GM11168 (cell line): ENCODE results near the gene CAPNS1.

ENCODE experiments used
- in situ Hi-C: fragments of 300-500 bp; cut with MboI; formaldehyde crosslinking; loops from one replicate; pipeline ENCODE4 v1.12.0; 2022; ENCODE audit warnings: low sequenced_read_pairs; ENCODE audit not compliant: unreplicated experiment

CAPNS1 gene

GRCh38 chr19:36139473-36140303, at the start of gene CAPNS1:
TSS of gene CAPNS1 (plus strand) at chr19:36140066. CDS start at chr19:36141012, 946 bp downstream.
- in situ Hi-C loops = no loop called here

- in situ Hi-C loops = no loop called here
Measured at GRCh38 chr19:36090910-36091695, 48.8 kb upstream of the CAPNS1 start.

- in situ Hi-C loops = no loop called here
Measured at GRCh38 chr19:36092566-36092965, 47.3 kb upstream of the CAPNS1 start.

- in situ Hi-C loops = no loop called here
Measured at GRCh38 chr19:36093146-36093662, 46.7 kb upstream of the CAPNS1 start.

DNA sequence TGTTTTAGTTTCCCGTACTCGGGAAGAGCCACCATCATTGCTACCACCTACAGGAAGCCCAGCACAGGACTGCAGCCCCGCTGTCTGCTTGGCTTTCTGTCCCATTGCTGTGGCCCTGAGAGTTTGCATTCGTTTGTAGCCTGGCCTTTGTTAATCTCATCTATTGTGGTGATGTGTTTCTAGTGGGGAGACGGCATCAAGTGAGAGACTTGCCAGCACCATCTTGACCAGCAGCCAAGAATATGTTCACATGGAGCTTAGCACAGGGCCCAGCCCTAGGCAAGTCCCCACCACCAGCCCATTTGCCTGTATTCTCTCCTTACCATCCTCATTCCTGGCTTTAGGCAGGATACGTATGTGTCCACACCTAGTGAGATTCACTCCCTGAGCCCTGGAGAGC, 46.2 kb upstream of the CAPNS1 start:
- in situ Hi-C loops = no loop called here

GRCh38 chr19:36097036-36097435, 42.8 kb upstream of the CAPNS1 start:
- in situ Hi-C loops = no loop called here

GRCh38 chr19:36099166-36099785, 40.6 kb upstream of the CAPNS1 start:
- in situ Hi-C loops = no loop called here

- in situ Hi-C loops = no loop called here
Measured at GRCh38 chr19:36100476-36100875, 39.4 kb upstream of the CAPNS1 start.

DNA sequence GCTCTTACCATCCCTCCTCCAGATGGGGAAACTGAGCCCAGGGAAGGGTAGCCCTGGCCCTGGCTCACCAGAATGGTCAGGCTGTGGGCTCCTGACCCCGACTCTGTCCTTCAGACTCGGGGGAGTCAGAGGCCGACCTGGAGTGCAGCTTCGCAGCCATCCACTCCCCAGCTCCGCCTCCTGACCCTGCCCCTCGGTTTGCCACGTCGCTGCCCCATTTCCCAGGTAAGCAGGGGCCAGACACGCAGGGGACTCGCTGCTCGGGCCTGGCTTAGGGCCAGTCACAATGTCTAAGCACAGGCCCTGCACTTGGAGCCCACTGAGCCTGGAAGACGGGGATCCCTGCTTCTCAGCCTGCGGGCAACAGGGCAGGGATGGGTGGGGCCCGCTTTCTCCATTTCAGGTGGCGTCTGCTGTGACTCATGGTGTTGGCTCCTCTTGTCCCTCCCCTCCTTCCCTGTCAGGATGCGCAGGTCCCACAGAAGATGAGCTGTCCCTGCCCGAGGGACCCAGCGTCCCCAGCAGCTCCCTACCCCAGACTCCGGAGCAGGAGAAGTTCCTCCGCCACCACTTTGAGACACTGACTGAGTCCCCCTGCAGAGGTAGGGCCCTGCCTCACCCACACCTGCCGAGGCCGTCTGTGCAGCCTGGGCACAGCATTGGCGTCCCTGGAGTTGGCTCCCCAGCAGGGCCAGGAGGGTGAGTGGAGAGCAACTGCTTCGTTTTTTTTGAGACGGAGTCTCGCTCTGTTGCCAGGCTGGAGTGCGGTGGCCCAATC, 38.1 kb upstream of the CAPNS1 start:
- in situ Hi-C loops = no loop called here

GRCh38 chr19:36103040-36103626, 36.7 kb upstream of the CAPNS1 start:
- in situ Hi-C loops = no loop called here

DNA sequence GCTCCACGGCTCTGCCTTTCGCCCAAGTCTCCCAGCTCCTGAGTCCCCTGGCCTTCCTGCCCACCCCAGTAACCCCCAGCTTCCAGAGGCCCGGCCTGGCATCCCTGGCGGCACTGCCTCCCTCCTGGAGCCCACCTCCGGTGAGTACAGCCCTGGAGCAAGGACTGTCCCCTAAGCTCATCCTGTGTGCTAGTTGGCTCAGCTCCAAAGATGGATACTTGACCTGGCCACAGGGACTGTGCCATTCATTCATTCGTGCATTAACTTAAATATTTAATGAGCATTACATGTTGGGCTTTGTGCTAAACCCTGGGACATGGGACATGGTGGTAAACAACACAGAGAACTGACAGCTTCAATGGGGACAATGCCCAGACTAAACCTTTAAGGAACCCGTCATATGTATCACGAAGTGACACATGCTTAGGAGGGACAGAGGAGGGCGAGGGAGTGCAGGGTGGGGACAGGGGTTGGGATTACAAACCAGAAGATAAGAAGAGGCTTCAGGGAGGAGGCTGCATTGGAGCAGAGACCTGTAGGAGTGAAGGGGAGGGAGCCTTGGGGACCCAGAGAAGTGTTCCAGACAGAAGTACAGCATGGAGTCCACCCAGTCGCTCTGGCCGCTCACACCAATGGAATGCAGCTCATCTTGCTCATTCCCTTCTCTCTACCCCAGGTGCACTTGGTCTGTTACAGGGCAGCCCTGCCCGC, 35.9 kb upstream of the CAPNS1 start:
- in situ Hi-C loops = no loop called here

- in situ Hi-C loops = no loop called here
Measured at GRCh38 chr19:36106441-36106840, 33.4 kb upstream of the CAPNS1 start.

GRCh38 chr19:36106991-36107390, 32.9 kb upstream of the CAPNS1 start:
- in situ Hi-C loops = no loop called here

DNA sequence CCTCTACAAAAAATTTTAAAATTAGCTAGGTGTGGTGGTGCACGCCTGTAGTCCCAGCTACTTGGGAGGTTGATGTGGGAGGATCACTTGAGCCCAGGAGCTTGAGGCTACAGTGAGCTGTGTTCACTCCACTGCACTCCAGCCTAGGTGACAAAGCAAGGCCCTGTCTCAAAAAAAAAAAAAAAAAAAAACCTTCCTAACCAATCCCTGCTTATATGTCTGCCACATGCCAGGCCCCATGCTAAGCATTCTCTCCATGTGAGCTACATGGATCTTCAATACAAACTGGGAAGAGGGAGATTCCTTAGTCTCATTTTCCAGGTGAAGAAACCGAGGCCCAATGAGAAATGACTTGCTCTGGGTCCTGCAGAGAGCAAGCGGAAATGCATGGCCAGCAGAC, 31.2 kb upstream of the CAPNS1 start:
- in situ Hi-C loops = no loop called here

DNA sequence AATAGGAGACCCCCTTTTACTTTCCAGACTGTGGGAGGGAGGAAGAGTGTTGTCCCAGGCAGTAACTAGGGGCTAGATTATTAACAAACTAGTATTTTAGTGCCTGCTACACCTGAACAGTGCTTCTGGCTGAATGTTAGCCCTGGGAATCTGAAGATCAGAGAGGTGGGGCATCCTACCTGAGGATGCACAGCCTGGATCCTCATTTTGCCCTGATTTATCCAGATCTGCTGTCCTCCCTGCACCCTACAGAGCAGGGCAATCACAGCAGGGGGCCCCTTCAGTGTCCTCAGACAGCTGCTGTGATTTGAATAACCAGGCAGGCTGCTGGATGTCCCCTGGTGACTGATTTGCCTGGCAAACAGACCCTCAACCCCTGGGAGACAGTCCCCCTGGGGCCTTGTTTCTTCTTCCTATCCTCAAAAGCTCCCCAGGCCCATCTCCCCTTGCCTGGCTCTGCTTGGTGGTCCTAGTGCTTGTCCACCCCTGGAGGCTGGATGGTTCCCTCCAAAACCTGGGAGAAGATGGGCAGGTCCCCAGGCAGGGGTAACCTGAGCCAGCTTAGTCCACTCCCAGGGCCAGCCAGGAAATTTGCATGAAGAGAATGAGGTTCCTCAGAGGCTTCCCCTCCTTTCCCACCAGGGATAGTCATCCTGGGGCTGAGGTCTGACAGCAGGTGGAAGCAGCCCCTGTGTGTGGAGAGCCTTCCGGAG, 29.2 kb upstream of the CAPNS1 start, which contains the start of gene OVOL3:
OVOL3 (plus strand) TSS at position 657 of the 713 bp plus-strand sequence. CDS start 60 bp downstream, outside the sequence.
- in situ Hi-C loops = no loop called here

- in situ Hi-C loops = no loop called here
Measured at GRCh38 chr19:36111200-36111539, 28.7 kb upstream of the CAPNS1 start.

DNA sequence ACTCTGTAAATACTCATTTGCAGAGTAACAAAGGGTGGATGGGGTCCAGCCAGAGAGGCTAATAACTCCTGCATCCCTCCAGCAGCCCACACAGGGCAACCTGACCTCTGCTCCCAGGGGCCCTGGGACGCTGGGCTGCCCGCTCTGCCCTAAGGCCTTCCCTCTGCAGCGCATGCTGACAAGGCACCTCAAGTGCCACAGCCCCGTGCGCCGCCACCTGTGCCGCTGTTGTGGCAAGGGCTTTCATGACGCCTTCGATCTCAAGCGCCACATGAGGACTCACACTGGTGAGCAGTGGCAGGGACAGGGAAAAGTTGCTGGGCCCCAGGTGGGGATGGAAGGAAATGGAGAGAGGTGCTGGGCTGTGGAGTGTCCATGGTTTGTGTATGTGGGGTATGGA, 27.2 kb upstream of the CAPNS1 start:
- in situ Hi-C loops = no loop called here

DNA sequence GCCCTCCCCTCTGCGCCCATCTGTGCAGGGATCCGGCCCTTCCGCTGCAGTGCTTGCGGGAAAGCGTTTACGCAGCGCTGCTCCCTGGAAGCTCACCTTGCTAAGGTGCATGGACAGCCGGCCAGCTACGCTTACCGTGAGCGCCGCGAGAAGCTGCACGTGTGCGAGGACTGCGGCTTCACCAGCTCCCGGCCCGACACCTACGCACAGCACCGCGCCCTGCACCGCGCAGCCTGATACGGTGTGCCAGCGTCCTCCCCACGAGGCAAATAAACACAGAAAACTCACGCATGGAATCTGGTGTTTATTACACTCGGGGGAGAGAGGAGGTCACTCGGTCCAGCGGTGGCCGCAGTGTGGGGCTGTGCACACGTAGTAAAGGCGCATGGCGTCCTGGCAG, 26.4 kb upstream of the CAPNS1 start:
- in situ Hi-C loops = no loop called here
